GM12892 (cell line): ENCODE data around the gene IL17A.

Experiments used
- POLR2A ChIP-seq: IDR thresholded peaks from 2 replicates; pipeline ENCODE4 v1.6.1; 2011; ENCODE audit warnings: low read depth, low read length, control low read depth
- POLR2AphosphoS5 ChIP-seq: IDR thresholded peaks from 2 replicates; pipeline ENCODE4 v1.6.1; 2011; ENCODE audit warnings: low read depth, low read length, control low read depth
- TAF1 ChIP-seq: IDR thresholded peaks from 2 replicates; pipeline ENCODE4 v1.6.1; 2011; ENCODE audit warnings: low read depth, mild to moderate bottlenecking, control low read depth, low read length, borderline replicate concordance

DNA sequence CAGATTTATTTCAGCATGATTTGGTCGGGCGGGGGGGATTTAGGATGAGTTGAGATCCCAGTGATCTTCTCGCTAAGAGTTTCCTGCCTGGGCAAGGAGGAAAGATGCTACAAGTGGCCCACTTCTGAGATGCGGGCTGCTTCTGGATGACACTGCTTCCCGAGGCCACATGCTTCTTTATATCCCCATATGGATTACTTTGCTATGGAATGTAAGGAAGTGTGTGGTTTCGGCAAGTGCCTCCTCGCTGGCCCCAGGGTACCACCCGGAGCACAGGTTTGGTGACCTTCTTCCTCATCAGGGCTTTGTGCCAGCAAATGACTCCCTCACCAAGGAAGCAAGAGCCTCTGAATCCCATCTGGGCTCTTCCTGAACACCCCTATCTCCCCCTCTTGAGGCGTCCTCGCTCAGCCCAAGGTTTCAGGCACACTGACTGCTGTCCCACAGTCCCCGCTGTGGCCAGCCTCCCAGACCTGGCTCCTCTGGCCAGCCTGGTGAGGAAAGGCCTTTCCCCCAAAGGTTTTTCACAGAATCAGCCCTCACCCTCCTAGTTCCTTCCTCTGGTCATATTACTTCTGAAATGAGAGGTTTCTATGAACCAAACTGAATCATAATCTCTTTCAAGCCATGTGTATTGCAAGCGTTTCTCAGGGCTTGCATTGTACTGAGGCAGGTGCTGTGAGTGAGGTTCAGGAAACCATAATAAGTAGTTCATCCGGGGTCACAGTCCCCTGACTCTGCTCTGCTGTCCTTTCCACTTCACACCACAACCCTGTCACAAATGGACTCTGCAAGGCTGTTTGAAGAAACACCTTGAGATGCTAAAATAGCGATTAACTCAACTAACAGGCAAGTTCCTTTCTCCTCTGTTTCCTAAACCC, 41.7 kb upstream of the IL17A start:
- TF ChIP-seq POLR2A (no peak), POLR2AphosphoS5 (no peak), TAF1 (no peak)
